Transverse colon (tissue), 4 donors: ENCODE data around the gene TMEM202.

Experiments
- CTCF ChIP-seq, 5 experiments: fragments of 200-600 bp in 3 of 5; fragments of 450-650 bp in 2 of 5; sonication (generic) in 3 of 5; IDR thresholded peaks; 1 replicate in 2 of 5; 2 replicates in 3 of 5; pipeline ENCODE4 v1.5.1; 2016 to 2017; ENCODE audit warnings: antibody characterized with exemption in 5 of 5, inconsistent platforms in 3 of 5, mild to moderate bottlenecking in 2 of 5, moderate library complexity in 1 of 5
- EP300 ChIP-seq: sonication (generic); formaldehyde crosslinking; IDR thresholded peaks from one replicate; pipeline ENCODE4 v1.6.1; 2017; ENCODE audit warnings: antibody characterized with exemption, low read depth
- POLR2A ChIP-seq: fragments of 450-650 bp; IDR thresholded peaks from one replicate; pipeline ENCODE4 v1.6.1; 2016; ENCODE audit warnings: antibody characterized with exemption, mild to moderate bottlenecking, moderate library complexity
- POLR2AphosphoS5 ChIP-seq, 3 donors: sonication (generic); formaldehyde crosslinking; IDR thresholded peaks; one replicate each; pipeline ENCODE4 v1.6.1; 2016; ENCODE audit warnings: antibody characterized with exemption in 3 of 3

DNA sequence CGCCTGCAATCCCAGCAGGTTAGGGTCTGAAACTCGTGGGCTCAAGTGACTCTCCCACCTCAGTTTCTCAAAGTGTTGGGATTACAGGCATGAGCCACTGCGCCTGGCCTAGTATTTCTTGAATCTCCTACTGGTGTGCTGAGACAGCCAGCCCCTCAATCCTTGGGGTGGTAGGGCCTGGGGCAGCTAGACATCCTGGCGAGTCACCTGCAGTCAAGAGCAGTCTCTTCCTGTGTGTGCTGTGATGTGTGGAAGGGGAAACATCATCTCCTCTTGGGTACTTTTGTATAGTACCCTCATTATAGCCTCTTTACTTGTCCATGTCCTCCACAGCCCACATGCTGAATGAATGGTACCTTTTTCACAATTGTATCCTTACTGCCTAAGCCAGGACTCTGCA is 17.4 kb upstream of the TMEM202 start:
- TF ChIP-seq CTCF (IDR thresholded peaks at IDR 0.05) (no peak), POLR2A (no peak), POLR2AphosphoS5 (IDR thresholded peaks at IDR 0.05) (no peak), EP300 (no peak)
